Spleen (tissue), 7 donors: ENCODE measurements around the gene AADAC.

ENCODE experiments used
- POLR2A ChIP-seq, 3 donors: fragments of 450-650 bp; IDR thresholded peaks; one replicate each; pipeline ENCODE4 v1.5.1; 2017; ENCODE audit warnings: antibody characterized with exemption in 3 of 3, mild to moderate bottlenecking in 1 of 3
- TF ChIP-seq, protein P1 (sequence below), 11 experiments: fragments of 200-600 bp in 7 of 11; fragments of 450-650 bp in 4 of 11; sonication (generic) in 4 of 11; IDR thresholded peaks in 8 of 11; conservative IDR thresholded peaks in 3 of 11; 1 replicate in 7 of 11; 2 replicates in 4 of 11; pipeline versions ENCODE4 v1.4.0 to v1.8.0; 2016 to 2021; ENCODE audit warnings: antibody characterized with exemption in 11 of 11, inconsistent platforms in 4 of 11, mild to moderate bottlenecking in 1 of 11
- donor health status: DM: no; HTN: no; CAD: no; lungs with moderate emphysema.
- donor health status: DM: no; HTN: no; CAD: no.
- donor health status: DM: no; HTN: no; CAD: no.

DNA sequence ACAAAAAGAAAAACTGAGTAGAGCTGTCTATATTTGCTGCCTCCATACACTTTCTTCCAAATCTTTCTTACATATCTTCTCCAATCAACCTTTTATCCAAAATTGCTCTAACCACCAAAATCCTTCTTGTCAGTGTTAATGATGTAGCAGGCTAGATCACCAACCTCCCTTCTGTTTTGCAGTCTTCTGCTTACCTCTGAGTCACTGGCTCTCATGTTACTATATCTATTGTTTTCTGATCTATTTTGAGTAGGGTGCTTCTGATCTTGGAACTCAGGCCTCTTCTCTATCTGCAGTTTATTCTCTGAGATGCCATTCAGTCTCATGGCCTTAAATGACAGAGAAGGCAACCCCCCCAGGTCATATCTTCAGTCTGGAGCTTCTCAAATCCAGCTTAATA is 26.3 kb upstream of the AADAC start:
- TF ChIP-seq, protein P1, sequence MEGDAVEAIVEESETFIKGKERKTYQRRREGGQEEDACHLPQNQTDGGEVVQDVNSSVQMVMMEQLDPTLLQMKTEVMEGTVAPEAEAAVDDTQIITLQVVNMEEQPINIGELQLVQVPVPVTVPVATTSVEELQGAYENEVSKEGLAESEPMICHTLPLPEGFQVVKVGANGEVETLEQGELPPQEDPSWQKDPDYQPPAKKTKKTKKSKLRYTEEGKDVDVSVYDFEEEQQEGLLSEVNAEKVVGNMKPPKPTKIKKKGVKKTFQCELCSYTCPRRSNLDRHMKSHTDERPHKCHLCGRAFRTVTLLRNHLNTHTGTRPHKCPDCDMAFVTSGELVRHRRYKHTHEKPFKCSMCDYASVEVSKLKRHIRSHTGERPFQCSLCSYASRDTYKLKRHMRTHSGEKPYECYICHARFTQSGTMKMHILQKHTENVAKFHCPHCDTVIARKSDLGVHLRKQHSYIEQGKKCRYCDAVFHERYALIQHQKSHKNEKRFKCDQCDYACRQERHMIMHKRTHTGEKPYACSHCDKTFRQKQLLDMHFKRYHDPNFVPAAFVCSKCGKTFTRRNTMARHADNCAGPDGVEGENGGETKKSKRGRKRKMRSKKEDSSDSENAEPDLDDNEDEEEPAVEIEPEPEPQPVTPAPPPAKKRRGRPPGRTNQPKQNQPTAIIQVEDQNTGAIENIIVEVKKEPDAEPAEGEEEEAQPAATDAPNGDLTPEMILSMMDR (IDR thresholded peaks at IDR 0.05 in 8 of 11, conservative IDR thresholded peaks at IDR 0.05 in 3 of 11): no peak
- no peak for TF ChIP-seq POLR2A (IDR thresholded peaks at IDR 0.05)
